GM12878 (cell line): Measurements from ENCODE around the gene TATDN3. TPM values are rescaled to one million over a fixed set of nuclear protein-coding genes. Genes with fewer than 3 reads are reported as not detected.

Source experiments
- ATAC-seq: fragments of 200-7000 bp; cut with Tn5 transposase; 3 replicates; pipeline ENCODE4 v1.9.1; 2020; ENCODE audit warnings: mild to moderate bottlenecking, moderate library complexity
- BruUV-seq: library from RNA; stranded (reverse); fragments of 400-500 nt; replicated peaks from 2 replicates; lab custom pipeline; 2021; lab: Mats Ljungman, UMichigan
- CTCF ChIA-PET: fragments of 300-600 bp; sonication (Branson Sonifier 250); formaldehyde crosslinking; extraction: SDS; loops from one replicate; lab custom pipeline; 2021; ENCODE audit warnings: inconsistent platforms; lab: Yijun Ruan, JAX
- POLR2A ChIA-PET: fragments of 350-600 bp; formaldehyde crosslinking; extraction: SDS; loops from one replicate; lab custom pipeline; 2021; ENCODE audit warnings: inconsistent platforms; lab: Charles Lee
- RAD21 ChIA-PET: fragments of 300-600 bp; sonication (Branson Sonifier 250); formaldehyde crosslinking; loops from one replicate; lab custom pipeline; 2023; ENCODE audit warnings: antibody characterized with exemption; ENCODE audit not compliant: unreplicated experiment; lab: Charles Lee
- SMC1A ChIA-PET: fragments of 300-600 bp; sonication (Branson Sonifier 250); formaldehyde crosslinking; loops from one replicate; lab custom pipeline; 2023; ENCODE audit not compliant: unreplicated experiment, uncharacterized antibody; lab: Charles Lee
- DNase-seq: peaks from one replicate; pipeline ENCODE4 v3.0.0-alpha.2; 2011; ENCODE audit warnings: low read depth, low spot score
- FAIRE-seq: peaks from 3 replicates; lab custom pipeline; 2011; peaks lifted over from hg19 to GRCh38; lab: Jason Lieb, UNC
- H2AFZ ChIP-seq: 2 replicates; pipeline ENCODE4 v1.6.0; 2011; ENCODE audit warnings: low read depth, low read length, control low read depth; ENCODE audit not compliant: control insufficient read depth
- H3K27ac ChIP-seq: 2 replicates; pipeline ENCODE4 v1.5.1; 2011; ENCODE audit warnings: control low read depth; ENCODE audit not compliant: control insufficient read depth, insufficient read depth
- H3K27me3 ChIP-seq, 2 experiments: replicated peaks in 1 of 2; 2 replicates each; pipeline versions ENCODE4 v1.6.0 to v1.6.1; 2011; ENCODE audit warnings: low read length in 1 of 2; ENCODE audit not compliant: control insufficient read depth in 2 of 2, insufficient read depth in 2 of 2
- H3K36me3 ChIP-seq, 2 experiments: 2 replicates each; pipeline ENCODE4 v1.5.1; 2011; ENCODE audit warnings: low read length in 1 of 2; ENCODE audit not compliant: control insufficient read depth in 2 of 2, insufficient read depth in 2 of 2
- H3K4me1 ChIP-seq: 2 replicates; pipeline ENCODE4 v1.6.1; 2011; ENCODE audit warnings: mild to moderate bottlenecking, low read length, moderate library complexity, mixed read lengths; ENCODE audit not compliant: control insufficient read depth, insufficient read depth
- H3K4me2 ChIP-seq: 2 replicates; pipeline ENCODE4 v1.6.0; 2011; ENCODE audit warnings: control low read depth; ENCODE audit not compliant: control insufficient read depth, insufficient read depth
- H3K4me3 ChIP-seq: fragments of 200-600 bp; sonication (generic); 2 replicates; pipeline ENCODE4 v1.5.1; 2016
- H3K79me2 ChIP-seq: 2 replicates; pipeline ENCODE4 v1.6.0; 2011; ENCODE audit warnings: low read length; ENCODE audit not compliant: control insufficient read depth, insufficient read depth
- H3K9ac ChIP-seq: 2 replicates; pipeline ENCODE4 v1.8.0; 2011; ENCODE audit warnings: low read length, control low read depth, mixed read lengths; ENCODE audit not compliant: control insufficient read depth, insufficient read depth
- H3K9me3 ChIP-seq: replicated peaks from 3 replicates; pipeline ENCODE4 v1.5.1; 2011; ENCODE audit warnings: mild to moderate bottlenecking, low read length; ENCODE audit not compliant: control insufficient read depth, insufficient read depth
- H4K20me1 ChIP-seq: 2 replicates; pipeline ENCODE4 v1.6.0; 2011; ENCODE audit not compliant: control insufficient read depth, insufficient read depth
- ATF7 ChIP-seq: fragments of 450-650 bp; IDR thresholded peaks from 2 replicates; pipeline ENCODE4 v1.6.1; 2016; ENCODE audit warnings: low read depth, mild to moderate bottlenecking
- CEBPB ChIP-seq, 2 experiments: fragments of 150-350 bp in 1 of 2; IDR thresholded peaks; 2 replicates each; pipeline ENCODE4 v1.6.1; 2012 to 2014; ENCODE audit warnings: low read depth in 2 of 2, low read length in 2 of 2, borderline replicate concordance in 1 of 2, inconsistent platforms in 1 of 2
- CHD1 ChIP-seq: IDR thresholded peaks from 2 replicates; pipeline ENCODE4 v1.6.1; 2012; ENCODE audit warnings: low read depth, low read length, improper control_type of control experiment
- CREM ChIP-seq: IDR thresholded peaks from 2 replicates; pipeline ENCODE4 v1.6.1; 2014; ENCODE audit warnings: antibody characterized with exemption, low read depth
- GABPA ChIP-seq: IDR thresholded peaks from 2 replicates; pipeline ENCODE4 v1.6.1; 2014; ENCODE audit warnings: antibody characterized with exemption, low read depth, mild to moderate bottlenecking, inconsistent platforms
- HDAC2 ChIP-seq: fragments of 200-600 bp; sonication (generic); IDR thresholded peaks from 2 replicates; pipeline ENCODE4 v1.6.1; 2017
- IKZF1 ChIP-seq: fragments of 450-650 bp; conservative IDR thresholded peaks from 2 replicates; pipeline ENCODE4 v1.6.1; 2017; ENCODE audit warnings: antibody characterized with exemption, mild to moderate bottlenecking
- MYB ChIP-seq: fragments of 150-350 bp; IDR thresholded peaks from 2 replicates; pipeline ENCODE4 v1.6.1; 2014; ENCODE audit warnings: mild to moderate bottlenecking, low read depth, low read length, borderline replicate concordance
- MYC ChIP-seq: IDR thresholded peaks from 2 replicates; pipeline ENCODE4 v1.6.1; 2011; ENCODE audit warnings: mild to moderate bottlenecking, low read length, moderate library complexity, inconsistent platforms; ENCODE audit not compliant: insufficient read depth, insufficient replicate concordance, insufficient read length, severe bottlenecking
- NR2F1 ChIP-seq: fragments of 450-650 bp; conservative IDR thresholded peaks from 2 replicates; pipeline ENCODE4 v1.6.1; 2017; ENCODE audit warnings: mild to moderate bottlenecking
- RAD21 ChIP-seq: IDR thresholded peaks from 2 replicates; pipeline ENCODE4 v1.6.1; 2011; ENCODE audit warnings: mild to moderate bottlenecking, low read depth, low read length, moderate library complexity; ENCODE audit not compliant: insufficient read depth
- RB1 ChIP-seq: fragments of 450-650 bp; formaldehyde crosslinking; IDR thresholded peaks from 2 replicates; pipeline ENCODE4 v1.6.1; 2017; ENCODE audit warnings: mild to moderate bottlenecking, borderline replicate concordance
- SMC3 ChIP-seq: IDR thresholded peaks from 2 replicates; pipeline ENCODE4 v1.6.1; 2011; ENCODE audit warnings: low read length, improper control_type of control experiment, borderline replicate concordance
- ZNF622 ChIP-seq: fragments of 450-650 bp; IDR thresholded peaks from 2 replicates; pipeline ENCODE4 v1.6.1; 2017; ENCODE audit warnings: mild to moderate bottlenecking, inconsistent platforms
- WGBS: methylation state at CpG from one replicate; pipeline ENCODE4 v1.1.6; 2016; ENCODE audit warnings: low lambda C conversion rate; ENCODE audit not compliant: insufficient replicate concordance, insufficient coverage; ENCODE audit errors: missing lambda C conversion rate; 5-methylcytosine and 5-hydroxymethylcytosine counted together
- in situ Hi-C: fragments of 300-500 bp; cut with MboI; formaldehyde crosslinking; loops from 9 replicates; pipeline ENCODE4 v1.14.3; 2018; ENCODE audit warnings: mixed read lengths
- intact Hi-C: fragments of 100-400 bp; cut with micrococcal nuclease; formaldehyde crosslinking; loops from one replicate; pipeline ENCODE4 v1.14.2; 2022; ENCODE audit not compliant: unreplicated experiment
- polyA plus RNA-seq, 11 experiments: library from polyadenylated mRNA; depleted of rRNA in 4 of 11; unstranded in 6 of 11; stranded (reverse) in 5 of 11; fragments of >200 nt; fragmentation: Nextera tagmentation in 4 of 11; fragmentation: Illumina TruSeq in 1 of 11; extraction: Ambion mirVana in 4 of 11; extraction: Trizol in 1 of 11; gene quantifications; 1 replicate in 1 of 11; 2 replicates in 10 of 11; pipeline versions ENCODE4 v1.2.1 to v1.2.3, GENCODE V29; 2011 to 2016; ENCODE audit warnings: inconsistent platforms in 2 of 11, missing spikeins in 2 of 11, low read depth in 1 of 11
- total RNA-seq, 4 experiments: library from RNA; depleted of rRNA in 3 of 4; stranded (reverse); fragments of >200 nt in 3 of 4; fragmentation: Illumina TruSeq in 1 of 4; extraction: Trizol in 1 of 4; gene quantifications; 2 replicates each; pipeline versions ENCODE4 v1.2.1 to v1.2.3, GENCODE V29; 2013 to 2021
- TF ChIP-seq, protein P1 (sequence below): fragments of 450-650 bp; IDR thresholded peaks from 2 replicates; pipeline ENCODE4 v1.6.1; 2016; ENCODE audit warnings: mild to moderate bottlenecking, moderate library complexity, borderline replicate concordance
- TF ChIP-seq, protein P2 (sequence below): fragments of 450-650 bp; IDR thresholded peaks from 2 replicates; pipeline ENCODE4 v1.6.1; 2017; ENCODE audit warnings: mild to moderate bottlenecking, low read depth, inconsistent platforms; ENCODE audit not compliant: poor library complexity, severe bottlenecking

TATDN3 gene
- total and polyA plus RNA-seq, 10 of the 15 experiments (the other 5 are each of a cell fraction or from before 2014, with no cell fraction given), result 15.5 to 40.0 (median 22.7) TPM

DNA sequence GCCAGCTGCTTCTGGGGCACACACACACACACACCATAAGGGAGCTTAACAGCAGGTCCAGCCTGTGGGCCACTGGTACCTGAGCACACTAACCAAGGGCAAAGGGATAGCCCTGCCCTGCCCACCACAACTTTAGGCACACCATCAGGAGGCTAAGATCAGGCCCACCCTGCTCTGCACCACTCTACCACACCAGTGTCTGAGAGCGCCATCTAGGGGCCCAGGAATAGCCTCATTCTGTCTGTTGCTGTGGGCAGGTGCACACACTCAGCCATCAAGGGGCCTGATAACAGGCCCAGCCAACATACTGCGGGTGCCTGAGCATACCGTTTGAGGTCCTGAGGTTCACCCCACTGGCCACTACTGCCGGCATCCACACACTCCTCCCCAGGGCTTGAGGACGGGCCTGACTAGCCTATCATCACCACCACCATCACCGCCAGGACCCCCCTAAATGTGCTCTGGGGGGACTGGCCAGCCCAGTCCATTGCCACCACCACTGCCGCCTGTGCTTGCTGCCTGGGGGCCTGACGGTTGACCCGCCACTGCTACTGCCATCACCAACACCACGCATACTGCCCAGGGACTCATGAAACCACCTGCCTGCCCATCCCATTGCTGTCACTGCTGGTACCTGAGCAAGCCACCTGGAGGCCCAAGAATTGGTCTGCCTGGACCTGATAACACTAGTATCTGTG is 31.4 kb upstream of the TATDN3 start:
- ATAC-seq (peak; percentile 99), DNase-seq (no peak), FAIRE-seq (no peak)
- CTCF ChIA-PET, result interaction anchor here (0.6 to 2.3 kb wide), 9 partner anchors 9 to 281 kb away, joined by 3 to 15 read pairs (median 4); no protein-coding TSS in a partner anchor
- Histone ChIP-seq H3K4me2 (no peak overlapping the region), H2AFZ (no peak overlapping the region), H3K27me3 (no peaks in the 10 kb centered on the region), H3K9me3 (no peaks in the 10 kb centered on the region; the same call in 2 of the 3 replicates), H4K20me1 (no peaks in the 10 kb centered on the region), H3K4me1 (no peaks in the 10 kb centered on the region), H3K36me3 (peaks cover 4 to 11% of the 10 kb centered on the region in 2 experiments; a peak in 3 of 4 replicates), H3K79me2 (peaks cover 5% of the 10 kb centered on the region), H3K4me3 (no peak overlapping the region), H3K9ac (no peak overlapping the region), H3K27ac (no peak overlapping the region)
- RAD21 ChIA-PET, result interaction anchor here (1.5 to 2.1 kb wide), 2 partner anchors 59 to 95 kb away, joined by 3 to 12 read pairs; no protein-coding TSS in a partner anchor
- POLR2A ChIA-PET, result no interaction called here
- 77% methylated on average over 10 of the region's 10 CpGs for WGBS
- in situ Hi-C loops, result no loop called here
- SMC1A ChIA-PET, result interaction anchor here (0.5 to 0.8 kb wide), 2 partner anchors 9 to 95 kb away, joined by 3 read pairs; no protein-coding TSS in a partner anchor
- intact Hi-C loops, result loop anchor here (1.0 kb wide), 1 partner anchor 95 kb away; no protein-coding TSS in a partner anchor
- no TSS peak for BruUV-seq
- TF ChIP-seq ATF7 (no peak), CEBPB (IDR thresholded peaks at IDR 0.05; ENCODE audit: borderline replicate concordance in 1 of 2, low read depth in 2 of 2, low read length in 2 of 2) (no peak), NR2F1 (no peak), RB1 (no peak), CHD1 (no peak), IKZF1 (no peak), MYC (no peak), MYB (no peak), HDAC2 (no peak), CREM (no peak), SMC3 (peak; percentile 48; the same call in 1 of the 2 replicates), ZNF622 (no peak), GABPA (no peak), RAD21 (peak; percentile 69)
- TF ChIP-seq, protein P1, sequence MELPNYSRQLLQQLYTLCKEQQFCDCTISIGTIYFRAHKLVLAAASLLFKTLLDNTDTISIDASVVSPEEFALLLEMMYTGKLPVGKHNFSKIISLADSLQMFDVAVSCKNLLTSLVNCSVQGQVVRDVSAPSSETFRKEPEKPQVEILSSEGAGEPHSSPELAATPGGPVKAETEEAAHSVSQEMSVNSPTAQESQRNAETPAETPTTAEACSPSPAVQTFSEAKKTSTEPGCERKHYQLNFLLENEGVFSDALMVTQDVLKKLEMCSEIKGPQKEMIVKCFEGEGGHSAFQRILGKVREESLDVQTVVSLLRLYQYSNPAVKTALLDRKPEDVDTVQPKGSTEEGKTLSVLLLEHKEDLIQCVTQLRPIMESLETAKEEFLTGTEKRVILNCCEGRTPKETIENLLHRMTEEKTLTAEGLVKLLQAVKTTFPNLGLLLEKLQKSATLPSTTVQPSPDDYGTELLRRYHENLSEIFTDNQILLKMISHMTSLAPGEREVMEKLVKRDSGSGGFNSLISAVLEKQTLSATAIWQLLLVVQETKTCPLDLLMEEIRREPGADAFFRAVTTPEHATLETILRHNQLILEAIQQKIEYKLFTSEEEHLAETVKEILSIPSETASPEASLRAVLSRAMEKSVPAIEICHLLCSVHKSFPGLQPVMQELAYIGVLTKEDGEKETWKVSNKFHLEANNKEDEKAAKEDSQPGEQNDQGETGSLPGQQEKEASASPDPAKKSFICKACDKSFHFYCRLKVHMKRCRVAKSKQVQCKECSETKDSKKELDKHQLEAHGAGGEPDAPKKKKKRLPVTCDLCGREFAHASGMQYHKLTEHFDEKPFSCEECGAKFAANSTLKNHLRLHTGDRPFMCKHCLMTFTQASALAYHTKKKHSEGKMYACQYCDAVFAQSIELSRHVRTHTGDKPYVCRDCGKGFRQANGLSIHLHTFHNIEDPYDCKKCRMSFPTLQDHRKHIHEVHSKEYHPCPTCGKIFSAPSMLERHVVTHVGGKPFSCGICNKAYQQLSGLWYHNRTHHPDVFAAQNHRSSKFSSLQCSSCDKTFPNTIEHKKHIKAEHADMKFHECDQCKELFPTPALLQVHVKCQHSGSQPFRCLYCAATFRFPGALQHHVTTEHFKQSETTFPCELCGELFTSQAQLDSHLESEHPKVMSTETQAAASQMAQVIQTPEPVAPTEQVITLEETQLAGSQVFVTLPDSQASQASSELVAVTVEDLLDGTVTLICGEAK, result no peak
- TF ChIP-seq, protein P2, sequence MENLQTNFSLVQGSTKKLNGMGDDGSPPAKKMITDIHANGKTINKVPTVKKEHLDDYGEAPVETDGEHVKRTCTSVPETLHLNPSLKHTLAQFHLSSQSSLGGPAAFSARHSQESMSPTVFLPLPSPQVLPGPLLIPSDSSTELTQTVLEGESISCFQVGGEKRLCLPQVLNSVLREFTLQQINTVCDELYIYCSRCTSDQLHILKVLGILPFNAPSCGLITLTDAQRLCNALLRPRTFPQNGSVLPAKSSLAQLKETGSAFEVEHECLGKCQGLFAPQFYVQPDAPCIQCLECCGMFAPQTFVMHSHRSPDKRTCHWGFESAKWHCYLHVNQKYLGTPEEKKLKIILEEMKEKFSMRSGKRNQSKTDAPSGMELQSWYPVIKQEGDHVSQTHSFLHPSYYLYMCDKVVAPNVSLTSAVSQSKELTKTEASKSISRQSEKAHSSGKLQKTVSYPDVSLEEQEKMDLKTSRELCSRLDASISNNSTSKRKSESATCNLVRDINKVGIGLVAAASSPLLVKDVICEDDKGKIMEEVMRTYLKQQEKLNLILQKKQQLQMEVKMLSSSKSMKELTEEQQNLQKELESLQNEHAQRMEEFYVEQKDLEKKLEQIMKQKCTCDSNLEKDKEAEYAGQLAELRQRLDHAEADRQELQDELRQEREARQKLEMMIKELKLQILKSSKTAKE, result no peak
